MCF 10A (cell line): Measurements from ENCODE around the gene ATP5F1E. TPM values are rescaled to one million over a fixed set of nuclear protein-coding genes. Genes with fewer than 3 reads are reported as not detected.

Source experiments
- BruUV-seq: library from RNA; stranded (reverse); fragments of 400-500 nt; replicated peaks from 2 replicates; lab custom pipeline; 2021; lab: Mats Ljungman, UMichigan
- CTCF ChIA-PET: fragments of 300-600 bp; sonication (Branson Sonifier 250); formaldehyde crosslinking; extraction: SDS; loops from one replicate; lab custom pipeline; 2021; ENCODE audit warnings: antibody characterized with exemption, inconsistent platforms; lab: Yijun Ruan, JAX
- POLR2A ChIA-PET: fragments of 300-600, 350-650 bp; sonication (Branson Sonifier 250); formaldehyde crosslinking; extraction: SDS; loops from one replicate; lab custom pipeline; 2020; ENCODE audit warnings: antibody characterized with exemption, inconsistent platforms; lab: Yijun Ruan, JAX
- DNase-seq: peaks from one replicate; pipeline ENCODE4 v3.0.0-alpha.2; 2018; ENCODE audit not compliant: unreplicated experiment
- H3K27ac Mint-ChIP-seq: one replicate; pipeline ENCODE4 v1.8.0; 2022; ENCODE audit warnings: mild to moderate bottlenecking, low read depth, mixed read lengths; ENCODE audit not compliant: unreplicated experiment
- H3K27me3 Mint-ChIP-seq: one replicate; pipeline ENCODE4 v1.8.0; 2022; ENCODE audit warnings: mixed read lengths; ENCODE audit not compliant: insufficient read depth, unreplicated experiment
- H3K36me3 Mint-ChIP-seq: one replicate; pipeline ENCODE4 v1.8.0; 2022; ENCODE audit warnings: mild to moderate bottlenecking, moderate library complexity, mixed read lengths; ENCODE audit not compliant: insufficient read depth, unreplicated experiment
- H3K4me1 Mint-ChIP-seq: one replicate; pipeline ENCODE4 v1.8.0; 2022; ENCODE audit warnings: mixed read lengths; ENCODE audit not compliant: insufficient read depth, unreplicated experiment
- H3K4me3 Mint-ChIP-seq: one replicate; pipeline ENCODE4 v1.8.0; 2022; ENCODE audit warnings: mild to moderate bottlenecking, moderate library complexity, mixed read lengths; ENCODE audit not compliant: unreplicated experiment
- H3K9me3 Mint-ChIP-seq: one replicate; pipeline ENCODE4 v1.8.0; 2022; ENCODE audit warnings: mixed read lengths; ENCODE audit not compliant: unreplicated experiment
- CTCF ChIP-seq: fragments of 200-600 bp; IDR thresholded peaks from one replicate; pipeline ENCODE4 v1.8.0; 2022; ENCODE audit warnings: antibody characterized with exemption, mild to moderate bottlenecking; ENCODE audit not compliant: unreplicated experiment
- intact Hi-C: fragments of 100-400 bp; cut with micrococcal nuclease; formaldehyde crosslinking; loops from 2 replicates; pipeline ENCODE4 v1.14.1; 2022
- total RNA-seq: library from RNA; stranded (reverse); gene quantifications from 2 replicates; pipeline ENCODE4 v1.2.3, GENCODE V29; 2022

Gene ATP5F1E
- total RNA-seq, 1 experiment from 2014 or later = 69.7 TPM

GRCh38 chr20:58995461-58996225, 36.5 kb downstream of the ATP5F1E start:
- no peaks in the 10 kb centered on the region for H3K27me3 Mint-ChIP-seq
- H3K36me3 Mint-ChIP-seq = peaks cover 87% of the 10 kb centered on the region
- no peak for TF ChIP-seq CTCF
- intact Hi-C loops = no loop called here
- no peak overlapping the region for H3K4me3 Mint-ChIP-seq
- no peak overlapping the region for H3K27ac Mint-ChIP-seq
- DNase-seq = no peak
- no peaks in the 10 kb centered on the region for H3K9me3 Mint-ChIP-seq
- TSS peak; percentile 89 for BruUV-seq
- POLR2A ChIA-PET = interaction anchor here (1.1 kb wide), 1 partner anchor 14 kb away, joined by 4 read pairs; no protein-coding TSS in a partner anchor
- no peaks in the 10 kb centered on the region for H3K4me1 Mint-ChIP-seq
- CTCF ChIA-PET = interaction anchor here (1.0 to 1.8 kb wide), 2 partner anchors 15 to 228 kb away, joined by 3 read pairs; no protein-coding TSS in a partner anchor

- CTCF ChIA-PET = interaction anchor here (0.7 kb wide), 1 partner anchor 236 kb away, joined by 3 read pairs; no protein-coding TSS in a partner anchor
- H3K36me3 Mint-ChIP-seq = peaks cover 89% of the 10 kb centered on the region
- intact Hi-C loops = no loop called here
These were observed 37.6 kb downstream of the ATP5F1E start for GRCh38 chr20:58994390-58995159.

GRCh38 chr20:58993332-58994248, 38.5 kb downstream of the ATP5F1E start:
- CTCF ChIA-PET = interaction anchor here (0.6 to 1.0 kb wide), 4 partner anchors 12 to 237 kb away, joined by 3 to 5 read pairs (median 4); no protein-coding TSS in a partner anchor
- DNase-seq = no peak
- Mint-ChIP-seq H3K4me1 (no peaks in the 10 kb centered on the region), H3K4me3 (no peak overlapping the region), H3K27me3 (no peaks in the 10 kb centered on the region), H3K36me3 (peaks cover 93% of the 10 kb centered on the region), H3K27ac (no peak overlapping the region), H3K9me3 (no peaks in the 10 kb centered on the region)
- intact Hi-C loops = no loop called here
- BruUV-seq = no TSS peak
- no peak for TF ChIP-seq CTCF
- POLR2A ChIA-PET = interaction anchor here (0.7 to 1.5 kb wide), 6 partner anchors 9 to 39 kb away, joined by 3 to 11 read pairs (median 4); partner anchors contain the start of gene ATP5F1E

More at GRCh38 chr20:58994390-58995159, 37.6 kb downstream of the ATP5F1E start:
- Mint-ChIP-seq H3K27ac (no peak overlapping the region), H3K4me1 (no peaks in the 10 kb centered on the region), H3K9me3 (no peaks in the 10 kb centered on the region), H3K27me3 (no peaks in the 10 kb centered on the region), H3K4me3 (no peak overlapping the region)
- POLR2A ChIA-PET = interaction anchor here (0.7 to 1.4 kb wide), 3 partner anchors 10 to 18 kb away, joined by 3 to 5 read pairs (median 3); no protein-coding TSS in a partner anchor
- TSS peak; percentile 46 for BruUV-seq
- DNase-seq = no peak
- no peak for TF ChIP-seq CTCF
